OCI-LY3 (cell line): ENCODE results near the gene SEMA5B.

Experiments used
- H2AFZ ChIP-seq: fragments of 200-600, 300-600 bp; shearing (Covaris generic); 2 replicates; pipeline ENCODE4 v1.6.0; 2014; ENCODE audit warnings: antibody characterized with exemption, low read depth, low read length
- H3K27ac ChIP-seq: fragments of 200-600, 300-600 bp; sonication (generic); 2 replicates; pipeline ENCODE4 v1.5.1; 2014; ENCODE audit warnings: mild to moderate bottlenecking, low read length, moderate library complexity, mixed read lengths
- H3K27me3 ChIP-seq: fragments of 200-600, 300-600 bp; sonication (generic); 2 replicates; pipeline ENCODE4 v1.6.1; 2014; ENCODE audit warnings: low read depth, low read length, mixed read lengths
- H3K36me3 ChIP-seq: fragments of 200-600, 300-600 bp; sonication (generic); replicated peaks from 2 replicates; pipeline ENCODE3; 2014; ENCODE audit warnings: low read depth, low read length, mixed read lengths
- H3K4me1 ChIP-seq: fragments of 300-600, 200-600 bp; sonication (generic); 2 replicates; pipeline ENCODE4 v1.6.1; 2014; ENCODE audit warnings: low read length, mixed read lengths
- H3K4me2 ChIP-seq: fragments of 200-600, 300-600 bp; sonication (generic); 2 replicates; pipeline ENCODE4 v1.6.1; 2014; ENCODE audit warnings: low read length, mixed read lengths
- H3K4me3 ChIP-seq: fragments of 300-600, 200-600 bp; sonication (generic); 2 replicates; pipeline ENCODE4 v1.5.1; 2014; ENCODE audit warnings: antibody characterized with exemption, mild to moderate bottlenecking, low read length, moderate library complexity
- H3K79me2 ChIP-seq: fragments of 300-600, 200-600 bp; shearing (Covaris generic); 2 replicates; pipeline ENCODE4 v1.6.1; 2014; ENCODE audit warnings: mild to moderate bottlenecking, low read length, mixed read lengths
- H3K9ac ChIP-seq: fragments of 300-600, 200-600 bp; shearing (Covaris generic); 2 replicates; pipeline ENCODE4 v1.6.0; 2014; ENCODE audit warnings: mild to moderate bottlenecking, low read length, moderate library complexity
- H3K9me3 ChIP-seq: fragments of 200-600, 300-600 bp; shearing (Covaris generic); 2 replicates; pipeline ENCODE4 v1.6.1; 2014; ENCODE audit warnings: low read length, mixed read lengths; ENCODE audit not compliant: insufficient read depth
- H4K20me1 ChIP-seq: fragments of 200-600, 300-600 bp; sonication (generic); 2 replicates; pipeline ENCODE4 v1.6.1; 2016; ENCODE audit warnings: low read length, mixed read lengths; ENCODE audit not compliant: insufficient read depth
- EZH2phosphoT487 ChIP-seq: fragments of 200-600 bp; shearing (Covaris generic); IDR thresholded peaks from 2 replicates; pipeline ENCODE4 v1.6.1; 2018; ENCODE audit warnings: antibody characterized with exemption, mixed run types, low read depth
- TF ChIP-seq, protein P1 (sequence below): fragments of 200-600, 300-600 bp; sonication (generic); IDR thresholded peaks from 2 replicates; pipeline ENCODE4 v1.5.1; 2014; ENCODE audit warnings: antibody characterized with exemption, low read length, low read depth

Gene SEMA5B

DNA sequence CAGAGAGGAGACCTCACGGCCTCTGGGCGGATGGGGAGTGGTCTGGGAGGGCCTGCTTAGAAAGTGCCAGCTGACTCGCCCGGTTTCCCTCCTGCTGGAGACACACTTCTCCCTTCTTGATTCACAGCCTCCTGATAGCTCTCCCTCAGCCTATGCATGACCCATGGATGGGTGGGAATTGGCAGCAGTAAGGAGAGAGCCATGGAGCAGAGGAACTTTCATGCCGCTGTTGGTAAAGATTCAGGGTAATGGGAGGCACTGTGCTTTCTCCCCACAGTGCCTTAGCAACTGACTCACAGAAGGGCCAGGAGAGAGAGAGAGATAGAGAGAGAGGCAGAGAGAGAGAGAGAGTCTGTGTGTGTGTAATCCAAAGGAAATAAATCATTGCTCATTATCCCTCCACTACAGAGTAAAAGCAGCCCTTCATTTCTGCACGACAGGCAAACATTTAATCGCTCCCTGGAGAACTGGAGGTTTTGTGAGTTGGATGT, 82.8 kb downstream of the SEMA5B start:
- Histone ChIP-seq H3K27ac (peak overlapping the region; percentile 90), H4K20me1 (no peaks in the 10 kb centered on the region), H3K9ac (peak overlapping the region; percentile 55; the same call in 1 of the 2 replicates), H3K4me3 (peak overlapping the region; percentile 58; the same call in 1 of the 2 replicates), H3K4me2 (peak overlapping the region; percentile 92), H3K4me1 (peaks cover 74% of the 10 kb centered on the region), H2AFZ (no peak overlapping the region), H3K36me3 (peaks cover 1% of the 10 kb centered on the region), H3K79me2 (no peaks in the 10 kb centered on the region), H3K9me3 (no peaks in the 10 kb centered on the region), H3K27me3 (no peaks in the 10 kb centered on the region)
- TF ChIP-seq EZH2phosphoT487, result no peak
- TF ChIP-seq, protein P1, sequence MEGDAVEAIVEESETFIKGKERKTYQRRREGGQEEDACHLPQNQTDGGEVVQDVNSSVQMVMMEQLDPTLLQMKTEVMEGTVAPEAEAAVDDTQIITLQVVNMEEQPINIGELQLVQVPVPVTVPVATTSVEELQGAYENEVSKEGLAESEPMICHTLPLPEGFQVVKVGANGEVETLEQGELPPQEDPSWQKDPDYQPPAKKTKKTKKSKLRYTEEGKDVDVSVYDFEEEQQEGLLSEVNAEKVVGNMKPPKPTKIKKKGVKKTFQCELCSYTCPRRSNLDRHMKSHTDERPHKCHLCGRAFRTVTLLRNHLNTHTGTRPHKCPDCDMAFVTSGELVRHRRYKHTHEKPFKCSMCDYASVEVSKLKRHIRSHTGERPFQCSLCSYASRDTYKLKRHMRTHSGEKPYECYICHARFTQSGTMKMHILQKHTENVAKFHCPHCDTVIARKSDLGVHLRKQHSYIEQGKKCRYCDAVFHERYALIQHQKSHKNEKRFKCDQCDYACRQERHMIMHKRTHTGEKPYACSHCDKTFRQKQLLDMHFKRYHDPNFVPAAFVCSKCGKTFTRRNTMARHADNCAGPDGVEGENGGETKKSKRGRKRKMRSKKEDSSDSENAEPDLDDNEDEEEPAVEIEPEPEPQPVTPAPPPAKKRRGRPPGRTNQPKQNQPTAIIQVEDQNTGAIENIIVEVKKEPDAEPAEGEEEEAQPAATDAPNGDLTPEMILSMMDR, result no peak

DNA sequence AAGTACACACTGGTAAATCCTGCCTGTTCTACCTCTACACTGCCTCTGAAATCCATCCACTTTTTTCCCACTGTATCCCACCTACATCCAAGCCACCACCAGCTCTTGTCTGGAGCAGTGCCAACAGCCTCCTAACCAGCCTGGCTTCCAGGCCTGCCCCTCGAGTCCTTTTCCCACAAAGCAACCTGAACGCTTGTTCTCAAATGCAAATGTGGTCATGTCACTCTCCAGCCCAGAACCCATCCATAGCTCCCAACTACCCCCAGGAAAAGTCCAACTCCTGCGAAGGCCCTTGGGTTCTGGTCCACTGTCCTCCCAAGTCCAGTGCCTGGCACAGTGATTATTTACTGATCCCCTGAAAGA, 83.8 kb downstream of the SEMA5B start:
- H4K20me1 ChIP-seq, result no peaks in the 10 kb centered on the region
- H3K4me3 ChIP-seq, result peak overlapping the region; percentile 72
- peaks cover 66% of the 10 kb centered on the region for H3K4me1 ChIP-seq
- peak overlapping the region; percentile 42; the same call in 1 of the 2 replicates for H2AFZ ChIP-seq
- peak overlapping the region; percentile 92 for H3K4me2 ChIP-seq
- no peaks in the 10 kb centered on the region for H3K36me3 ChIP-seq
- no peak for TF ChIP-seq EZH2phosphoT487
- TF ChIP-seq, protein P1, result no peak
- no peaks in the 10 kb centered on the region for H3K79me2 ChIP-seq
- peak overlapping the region; percentile 90 for H3K27ac ChIP-seq
- peak overlapping the region; percentile 53; the same call in 1 of the 2 replicates for H3K9ac ChIP-seq
- no peaks in the 10 kb centered on the region for H3K27me3 ChIP-seq
- no peaks in the 10 kb centered on the region for H3K9me3 ChIP-seq

DNA sequence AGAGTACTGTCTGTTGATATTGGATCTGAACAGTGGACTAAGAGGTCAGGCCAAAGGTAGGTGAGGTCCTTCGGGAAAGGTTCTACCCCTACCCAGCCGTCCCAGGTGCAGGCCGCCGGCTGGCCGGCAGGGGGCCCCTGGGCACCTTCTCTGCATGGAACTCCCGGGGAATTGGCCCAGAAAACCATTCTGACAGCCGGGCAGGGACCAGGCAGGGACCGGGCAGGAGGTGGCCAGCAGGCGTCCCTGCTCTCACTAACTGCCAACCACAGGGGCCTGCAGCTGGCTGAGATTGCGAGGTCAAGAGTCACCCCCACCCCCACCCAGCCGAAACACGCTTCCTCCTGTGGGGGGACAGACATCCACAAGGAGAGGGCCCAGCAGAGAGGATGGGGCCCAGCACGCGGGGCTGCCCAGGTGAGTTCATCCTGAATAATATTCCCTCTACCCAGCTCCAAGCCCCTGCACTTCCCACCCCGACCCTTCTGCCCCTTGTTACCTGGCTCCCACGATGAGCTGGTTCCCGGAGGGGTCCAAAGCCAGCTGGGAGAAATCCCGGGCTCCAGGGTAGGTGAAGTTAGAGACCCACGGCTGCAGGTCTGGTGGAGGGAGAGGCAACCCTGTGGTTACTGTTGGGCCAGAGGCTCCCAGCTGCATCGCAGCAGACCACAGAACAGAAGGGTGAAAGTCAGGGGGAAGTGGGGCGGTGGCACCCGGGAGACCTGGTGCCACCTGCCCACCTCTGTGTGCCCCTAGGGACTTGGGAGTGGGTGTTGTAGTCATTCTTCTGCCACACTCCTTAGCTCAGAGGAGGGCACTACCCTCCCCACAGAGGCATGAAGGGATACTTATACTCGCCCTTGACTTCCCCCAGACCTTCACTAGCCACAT, 84.4 kb downstream of the SEMA5B start:
- Histone ChIP-seq H2AFZ (peak overlapping the region; percentile 55), H3K4me3 (peak overlapping the region; percentile 72), H4K20me1 (no peaks in the 10 kb centered on the region), H3K9me3 (no peaks in the 10 kb centered on the region), H3K4me2 (peak overlapping the region; percentile 92), H3K36me3 (no peaks in the 10 kb centered on the region), H3K27me3 (no peaks in the 10 kb centered on the region), H3K4me1 (peaks cover 60% of the 10 kb centered on the region), H3K9ac (peak overlapping the region; percentile 53), H3K79me2 (no peaks in the 10 kb centered on the region), H3K27ac (peak overlapping the region; percentile 90)
- TF ChIP-seq, protein P1, result peak; percentile 92
- no peak for TF ChIP-seq EZH2phosphoT487

DNA sequence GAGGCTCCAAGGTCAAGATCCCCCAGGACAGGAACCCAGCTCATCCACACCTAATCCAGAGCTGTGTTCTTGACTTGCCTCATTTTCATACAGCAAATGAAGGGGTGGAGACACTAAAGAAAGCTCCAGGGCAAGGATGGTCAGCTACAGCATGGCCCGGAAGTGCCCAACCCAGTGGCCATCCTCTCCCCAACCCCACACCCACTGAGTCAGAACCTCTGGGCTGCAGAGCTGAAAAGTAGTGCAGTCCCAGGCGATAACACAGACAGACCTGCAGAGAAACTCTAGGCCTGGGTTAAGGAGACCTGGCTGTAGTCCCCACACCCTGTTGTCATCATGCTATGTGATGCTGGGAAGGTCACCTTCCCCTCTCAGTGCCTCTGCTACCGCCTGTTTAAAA, 85.3 kb downstream of the SEMA5B start:
- H3K4me2 ChIP-seq, result peak overlapping the region; percentile 92
- H4K20me1 ChIP-seq, result no peaks in the 10 kb centered on the region
- no peak for TF ChIP-seq EZH2phosphoT487
- TF ChIP-seq, protein P1, result no peak
- H3K4me3 ChIP-seq, result no peak overlapping the region
- H3K9ac ChIP-seq, result peak overlapping the region; percentile 53; the same call in 1 of the 2 replicates
- no peaks in the 10 kb centered on the region for H3K36me3 ChIP-seq
- H3K9me3 ChIP-seq, result no peaks in the 10 kb centered on the region
- H2AFZ ChIP-seq, result peak overlapping the region; percentile 55; the same call in 1 of the 2 replicates
- H3K27me3 ChIP-seq, result no peaks in the 10 kb centered on the region
- H3K27ac ChIP-seq, result no peak overlapping the region
- H3K4me1 ChIP-seq, result peaks cover 50% of the 10 kb centered on the region
- no peaks in the 10 kb centered on the region for H3K79me2 ChIP-seq
